PC-9 (cell line): ENCODE results near the gene TTC17. TPM values are rescaled to one million over a fixed set of nuclear protein-coding genes. Genes with fewer than 3 reads are reported as not detected.

ENCODE experiments used
- BruUV-seq: library from RNA; stranded (reverse); fragments of 400-500 nt; replicated peaks from 2 replicates; lab custom pipeline; 2021; lab: Mats Ljungman, UMichigan
- CTCF ChIA-PET: fragments of 300-600 bp; sonication (Branson Sonifier 250); formaldehyde crosslinking; loops from one replicate; lab custom pipeline; 2022; ENCODE audit warnings: antibody characterized with exemption; lab: Charles Lee
- POLR2A ChIA-PET: fragments of 300-600 bp; sonication (Branson Sonifier 250); formaldehyde crosslinking; loops from one replicate; lab custom pipeline; 2022; ENCODE audit warnings: antibody characterized with exemption; ENCODE audit not compliant: unreplicated experiment; lab: Charles Lee
- DNase-seq, 2 experiments: peaks; one replicate each; pipeline versions ENCODE4 v3.0.0 to v3.0.0-alpha.2; 2015 to 2022; ENCODE audit warnings: mixed read lengths in 1 of 2
- H2AFZ ChIP-seq: fragments of 200-600 bp; sonication (generic); 2 replicates; pipeline ENCODE4 v1.8.1; 2017; ENCODE audit warnings: antibody characterized with exemption
- H3F3A ChIP-seq: fragments of 200-600 bp; sonication (generic); 2 replicates; pipeline ENCODE4 v1.8.1; 2017; ENCODE audit warnings: antibody characterized with exemption, mild to moderate bottlenecking, low read depth; ENCODE audit not compliant: insufficient read depth
- H3K27ac ChIP-seq: fragments of 200-600 bp; sonication (generic); 2 replicates; pipeline ENCODE4 v1.6.1; 2016; ENCODE audit warnings: mixed run types
- H3K27me3 ChIP-seq: fragments of 200-600 bp; sonication (generic); 2 replicates; pipeline ENCODE4 v1.6.1; 2016; ENCODE audit warnings: low read depth, mixed run types; ENCODE audit not compliant: insufficient read depth
- H3K36me3 ChIP-seq: fragments of 200-600 bp; sonication (generic); 2 replicates; pipeline ENCODE4 v1.6.1; 2016; ENCODE audit warnings: low read depth, mixed run types
- H3K4me1 ChIP-seq: fragments of 200-600 bp; sonication (generic); replicated peaks from 2 replicates; pipeline ENCODE4 v1.6.1; 2016; ENCODE audit warnings: mixed run types; ENCODE audit not compliant: insufficient read depth
- H3K4me2 ChIP-seq: fragments of 200-600 bp; sonication (generic); 2 replicates; pipeline ENCODE4 v1.6.1; 2017; ENCODE audit warnings: mixed run types
- H3K4me3 ChIP-seq: fragments of 200-600 bp; sonication (generic); 2 replicates; pipeline ENCODE4 v1.6.1; 2016; ENCODE audit warnings: mixed run types
- H3K79me2 ChIP-seq: fragments of 200-600 bp; sonication (generic); 2 replicates; pipeline ENCODE4 v1.6.1; 2017; ENCODE audit warnings: low read depth, mixed run types
- H3K9me2 ChIP-seq: fragments of 200-600 bp; sonication (generic); 2 replicates; pipeline ENCODE4 v1.8.1; 2017; ENCODE audit warnings: mild to moderate bottlenecking; ENCODE audit not compliant: insufficient read depth
- H3K9me3 ChIP-seq: fragments of 200-600 bp; sonication (generic); 2 replicates; pipeline ENCODE4 v1.8.1; 2016; ENCODE audit warnings: low read depth; ENCODE audit not compliant: insufficient read depth
- H4K20me1 ChIP-seq: fragments of 200-600 bp; sonication (generic); 2 replicates; pipeline ENCODE4 v1.8.1; 2017; ENCODE audit not compliant: insufficient read depth
- EZH2 ChIP-seq: fragments of 200-600 bp; sonication (generic); IDR thresholded peaks from 2 replicates; pipeline ENCODE4 v1.8.0; 2017; ENCODE audit warnings: antibody characterized with exemption, low read depth
- intact Hi-C: fragments of 100-400 bp; cut with micrococcal nuclease; formaldehyde crosslinking; loops from one replicate; pipeline ENCODE4 v1.10.0; 2022; ENCODE audit not compliant: unreplicated experiment
- total RNA-seq: library from RNA; stranded (reverse); gene quantifications from 2 replicates; pipeline ENCODE4 v1.2.3, GENCODE V29; 2021
- TF ChIP-seq, protein P1 (sequence below): fragments of 200-600 bp; sonication (generic); conservative IDR thresholded peaks from 2 replicates; pipeline ENCODE4 v1.6.1; 2017; ENCODE audit warnings: mixed run types, antibody characterized with exemption, mild to moderate bottlenecking, moderate library complexity

Gene TTC17
- total RNA-seq, 1 experiment from 2014 or later: 81.0 TPM

DNA sequence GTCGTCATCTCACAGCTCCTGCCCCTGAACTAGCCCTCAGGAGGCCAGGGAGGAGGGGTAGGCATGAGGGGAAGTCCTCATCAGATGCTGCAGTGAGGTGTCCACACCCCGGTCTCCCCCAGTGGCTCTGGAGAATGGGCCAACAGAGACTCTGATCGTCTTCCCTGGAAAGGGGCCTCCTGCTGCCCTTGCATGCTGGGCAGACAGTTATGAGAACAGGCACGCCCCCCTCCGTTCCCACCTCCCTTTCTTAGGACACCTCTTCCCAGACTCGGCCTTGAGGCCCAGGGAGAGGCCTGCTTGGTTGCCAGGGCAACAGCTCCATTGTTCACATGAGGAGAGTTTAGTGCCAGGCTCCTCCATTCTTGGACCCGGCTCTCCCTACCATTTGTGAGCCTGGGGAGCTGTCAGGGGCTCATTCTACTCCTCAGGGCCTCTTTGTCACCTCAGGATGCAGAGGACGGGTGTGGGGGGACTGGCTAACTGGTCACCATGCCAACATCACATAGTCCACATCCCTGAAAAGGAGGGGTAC is 157.7 kb downstream of the TTC17 start:
- intact Hi-C loops: no loop called here
- DNase-seq: no peak
- peaks cover 88% of the 10 kb centered on the region for H3K27me3 ChIP-seq
- H3K36me3 ChIP-seq: no peaks in the 10 kb centered on the region
- no peaks in the 10 kb centered on the region for H3K9me3 ChIP-seq
- CTCF ChIA-PET: no interaction called here
- TF ChIP-seq, protein P1, sequence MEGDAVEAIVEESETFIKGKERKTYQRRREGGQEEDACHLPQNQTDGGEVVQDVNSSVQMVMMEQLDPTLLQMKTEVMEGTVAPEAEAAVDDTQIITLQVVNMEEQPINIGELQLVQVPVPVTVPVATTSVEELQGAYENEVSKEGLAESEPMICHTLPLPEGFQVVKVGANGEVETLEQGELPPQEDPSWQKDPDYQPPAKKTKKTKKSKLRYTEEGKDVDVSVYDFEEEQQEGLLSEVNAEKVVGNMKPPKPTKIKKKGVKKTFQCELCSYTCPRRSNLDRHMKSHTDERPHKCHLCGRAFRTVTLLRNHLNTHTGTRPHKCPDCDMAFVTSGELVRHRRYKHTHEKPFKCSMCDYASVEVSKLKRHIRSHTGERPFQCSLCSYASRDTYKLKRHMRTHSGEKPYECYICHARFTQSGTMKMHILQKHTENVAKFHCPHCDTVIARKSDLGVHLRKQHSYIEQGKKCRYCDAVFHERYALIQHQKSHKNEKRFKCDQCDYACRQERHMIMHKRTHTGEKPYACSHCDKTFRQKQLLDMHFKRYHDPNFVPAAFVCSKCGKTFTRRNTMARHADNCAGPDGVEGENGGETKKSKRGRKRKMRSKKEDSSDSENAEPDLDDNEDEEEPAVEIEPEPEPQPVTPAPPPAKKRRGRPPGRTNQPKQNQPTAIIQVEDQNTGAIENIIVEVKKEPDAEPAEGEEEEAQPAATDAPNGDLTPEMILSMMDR: no peak
- no peak for TF ChIP-seq EZH2
- no peaks in the 10 kb centered on the region for H3K9me2 ChIP-seq
- no peak overlapping the region for H3K4me3 ChIP-seq
- POLR2A ChIA-PET: no interaction called here
- no peaks in the 10 kb centered on the region for H3K79me2 ChIP-seq
- BruUV-seq: no TSS peak
- H3F3A ChIP-seq: no peaks in the 10 kb centered on the region
- H3K4me2 ChIP-seq: no peak overlapping the region
- H2AFZ ChIP-seq: no peak overlapping the region
- no peaks in the 10 kb centered on the region for H3K4me1 ChIP-seq
- H4K20me1 ChIP-seq: no peaks in the 10 kb centered on the region
- H3K27ac ChIP-seq: no peak overlapping the region

DNA sequence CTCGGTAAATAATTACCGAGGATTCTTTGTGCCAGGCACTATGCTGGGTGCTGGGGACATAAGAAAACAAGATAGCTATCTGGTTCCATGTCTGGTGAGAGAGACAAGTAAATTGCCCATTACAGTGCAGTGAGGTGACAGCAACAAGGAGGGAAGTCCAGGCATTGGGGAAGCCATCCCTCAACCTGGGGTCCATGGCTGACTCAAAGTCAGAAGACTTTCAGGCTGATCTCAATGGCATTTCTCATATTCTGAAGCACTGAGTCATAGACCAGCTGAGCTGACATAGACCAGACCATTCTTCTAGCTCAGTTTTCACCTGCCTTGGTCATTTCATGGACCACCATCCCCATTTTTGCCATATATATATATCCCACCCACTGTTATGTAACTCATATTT is 158.8 kb downstream of the TTC17 start:
- Histone ChIP-seq H3K27me3 (peaks cover 90% of the 10 kb centered on the region), H3K9me3 (no peaks in the 10 kb centered on the region), H3K36me3 (no peaks in the 10 kb centered on the region), H3K4me1 (no peaks in the 10 kb centered on the region), H4K20me1 (no peaks in the 10 kb centered on the region), H3K27ac (no peak overlapping the region), H3K79me2 (no peaks in the 10 kb centered on the region), H3K4me2 (no peak overlapping the region), H3K4me3 (no peak overlapping the region), H3F3A (no peaks in the 10 kb centered on the region), H3K9me2 (no peaks in the 10 kb centered on the region), H2AFZ (no peak overlapping the region)
- BruUV-seq: no TSS peak
- DNase-seq: no peak
- ChIA-PET CTCF (no interaction called here), POLR2A (no interaction called here)
- intact Hi-C loops: no loop called here
- TF ChIP-seq, protein P1: no peak
- TF ChIP-seq EZH2: no peak

DNA sequence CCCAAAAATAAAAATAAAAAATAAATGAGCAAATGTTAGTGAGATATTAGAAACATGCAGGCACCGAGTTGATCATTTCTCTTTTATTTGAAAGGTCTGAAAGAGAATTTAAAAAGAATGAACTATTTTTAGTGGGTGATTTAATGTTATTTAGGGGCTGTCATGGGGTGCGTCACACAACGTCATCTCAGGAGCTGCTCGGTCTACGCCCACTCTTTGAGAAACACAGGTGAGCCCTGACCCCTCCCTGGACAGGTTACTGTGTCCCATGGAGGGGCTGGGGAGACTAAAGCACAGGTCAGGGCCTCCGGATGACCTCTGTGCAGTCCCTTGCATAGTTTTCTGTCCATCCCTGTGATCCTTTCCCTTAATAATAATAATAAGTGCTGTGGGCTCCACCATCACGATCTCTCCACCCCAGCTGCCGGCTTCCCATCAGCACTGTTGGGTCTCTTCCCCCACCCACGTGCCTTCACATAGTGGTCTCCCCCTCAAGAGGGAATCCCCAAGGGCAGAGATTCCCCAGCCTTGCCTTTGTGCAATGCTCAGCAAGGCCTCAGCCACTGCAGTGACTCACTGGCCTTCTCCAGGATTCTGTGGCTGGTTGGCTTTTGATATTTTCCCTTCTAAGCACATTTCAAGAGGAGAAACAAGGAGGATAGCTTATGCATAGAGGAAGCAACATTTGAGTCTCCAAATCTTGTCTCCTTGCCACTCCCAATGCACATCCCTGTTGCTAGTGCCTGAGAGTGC is 159.9 kb downstream of the TTC17 start:
- TF ChIP-seq, protein P1: no peak
- TF ChIP-seq EZH2: no peak
- H3K36me3 ChIP-seq: no peaks in the 10 kb centered on the region
- H3K9me2 ChIP-seq: no peaks in the 10 kb centered on the region
- no peaks in the 10 kb centered on the region for H3K79me2 ChIP-seq
- POLR2A ChIA-PET: no interaction called here
- no peak overlapping the region for H3K4me3 ChIP-seq
- no peak for DNase-seq
- H3K4me2 ChIP-seq: no peak overlapping the region
- CTCF ChIA-PET: no interaction called here
- peaks cover 91% of the 10 kb centered on the region for H3K27me3 ChIP-seq
- H3K27ac ChIP-seq: no peak overlapping the region
- H3K4me1 ChIP-seq: no peaks in the 10 kb centered on the region
- no TSS peak for BruUV-seq
- H3K9me3 ChIP-seq: no peaks in the 10 kb centered on the region
- H3F3A ChIP-seq: no peaks in the 10 kb centered on the region
- no peak overlapping the region for H2AFZ ChIP-seq
- intact Hi-C loops: no loop called here
- no peaks in the 10 kb centered on the region for H4K20me1 ChIP-seq
